ENCODE results near the gene SOST.

GRCh38 chr17:43808076-43808475 lies 49.5 kb upstream of the SOST start:
- TF ChIP-seq CTCF (IDR thresholded peaks at IDR 0.05) (no peak), POLR2A (IDR thresholded peaks at IDR 0.05) (no peak)

Data from esophagus squamous epithelium (tissue), 4 donors.